Naive thymus-derived CD4-positive, alpha-beta T cell (primary cell): ENCODE results near the gene CLASP1. TPM values are rescaled to one million over a fixed set of nuclear protein-coding genes. Genes with fewer than 3 reads are reported as not detected.

ENCODE experiments used
- ATAC-seq: fragments of 150-1000 bp; cut with Tn5 transposase; 2 replicates; pipeline ENCODE4 v1.10.0; 2021; ENCODE audit warnings: mild to moderate bottlenecking, moderate library complexity
- CTCF ChIA-PET: fragments of 350-600 bp; sonication (Branson Sonifier 250); formaldehyde crosslinking; loops from one replicate; lab custom pipeline; 2021; ENCODE audit warnings: antibody characterized with exemption; lab: Charles Lee
- POLR2A ChIA-PET: fragments of 350-600 bp; sonication (Branson Sonifier 250); formaldehyde crosslinking; loops from one replicate; lab custom pipeline; 2021; ENCODE audit warnings: antibody characterized with exemption, inconsistent platforms; lab: Charles Lee
- DNase-seq, 9 donors: peaks; one replicate each; pipeline versions ENCODE4 v3.0.0 to v3.0.0-alpha.2; 2020 to 2022; ENCODE audit warnings: mixed read lengths in 1 of 9
- H3K27ac ChIP-seq: one replicate; pipeline ENCODE4 v1.7.0; 2013; ENCODE audit warnings: mild to moderate bottlenecking, low read depth, low read length, moderate library complexity
- H3K27me3 ChIP-seq, 2 donors: one replicate each; pipeline ENCODE4 v1.7.0; 2013; ENCODE audit warnings: low read length in 2 of 2, mild to moderate bottlenecking in 2 of 2, moderate library complexity in 2 of 2; ENCODE audit not compliant: control insufficient read depth in 2 of 2, insufficient read depth in 2 of 2
- H3K36me3 ChIP-seq, 3 experiments: 1 replicate in 2 of 3; 2 replicates in 1 of 3; pipeline ENCODE4 v1.7.0; 2013; ENCODE audit warnings: low read length in 3 of 3, mild to moderate bottlenecking in 3 of 3, moderate library complexity in 1 of 3; ENCODE audit not compliant: insufficient read depth in 3 of 3, control insufficient read depth in 2 of 3
- H3K4me1 ChIP-seq, 2 donors: one replicate each; pipeline ENCODE4 v1.7.0; 2013; ENCODE audit warnings: low read length in 2 of 2, mild to moderate bottlenecking in 2 of 2, moderate library complexity in 1 of 2; ENCODE audit not compliant: control insufficient read depth in 2 of 2, insufficient read depth in 2 of 2
- H3K4me3 ChIP-seq: 2 replicates; pipeline ENCODE4 v1.7.0; 2013; ENCODE audit warnings: mild to moderate bottlenecking, low read length
- H3K9me3 ChIP-seq, 3 experiments: 1 replicate in 2 of 3; 2 replicates in 1 of 3; pipeline ENCODE4 v1.7.0; 2013; ENCODE audit warnings: low read length in 3 of 3; ENCODE audit not compliant: control insufficient read depth in 2 of 3
- H3K27ac Mint-ChIP-seq, 9 donors: one replicate each; pipeline ENCODE4 v1.8.0; 2020 to 2022; ENCODE audit warnings: mixed read lengths in 9 of 9, mild to moderate bottlenecking in 8 of 9, moderate library complexity in 5 of 9, inconsistent platforms in 2 of 9
- H3K27me3 Mint-ChIP-seq, 5 donors: one replicate each; pipeline ENCODE4 v1.8.0; 2021 to 2022; ENCODE audit warnings: mixed read lengths in 5 of 5, mild to moderate bottlenecking in 1 of 5
- H3K36me3 Mint-ChIP-seq, 5 donors: one replicate each; pipeline ENCODE4 v1.8.0; 2020 to 2022; ENCODE audit warnings: mixed read lengths in 5 of 5, mild to moderate bottlenecking in 3 of 5, inconsistent platforms in 1 of 5
- H3K4me1 Mint-ChIP-seq, 7 donors: one replicate each; pipeline ENCODE4 v1.8.0; 2020 to 2022; ENCODE audit warnings: mixed read lengths in 7 of 7, mild to moderate bottlenecking in 3 of 7, inconsistent platforms in 1 of 7
- H3K4me3 Mint-ChIP-seq, 10 donors: one replicate each; pipeline ENCODE4 v1.8.0; 2020 to 2022; ENCODE audit warnings: mild to moderate bottlenecking in 10 of 10, mixed read lengths in 10 of 10, moderate library complexity in 6 of 10, inconsistent platforms in 2 of 10
- H3K9me3 Mint-ChIP-seq, 11 donors: one replicate each; pipeline ENCODE4 v1.8.0; 2020 to 2022; ENCODE audit warnings: mixed read lengths in 11 of 11, mild to moderate bottlenecking in 4 of 11, inconsistent platforms in 1 of 11, moderate library complexity in 1 of 11
- intact Hi-C, 2 donors: fragments of 100-400 bp; cut with micrococcal nuclease; formaldehyde crosslinking; loops; one replicate each; pipeline ENCODE4 v1.15.1; 2023
- polyA plus RNA-seq, 2 donors: library from polyadenylated mRNA; unstranded; fragments of 300-500 nt; fragmentation: Illumina TruSeq; gene quantifications; one replicate each; pipeline ENCODE4 v1.2.3, GENCODE V29; 2021
- total RNA-seq, 6 experiments: library from RNA in 5 of 6; stranded (reverse) in 5 of 6; gene quantifications; 1 replicate in 5 of 6; 2 replicates in 1 of 6; pipeline ENCODE4 v1.2.3 and lab custom pipeline; 2021 to 2026

CLASP1 gene
- total and polyA plus RNA-seq, 7 experiments from 2014 or later, result 13.8 to 76.3 (median 61.6) TPM

DNA sequence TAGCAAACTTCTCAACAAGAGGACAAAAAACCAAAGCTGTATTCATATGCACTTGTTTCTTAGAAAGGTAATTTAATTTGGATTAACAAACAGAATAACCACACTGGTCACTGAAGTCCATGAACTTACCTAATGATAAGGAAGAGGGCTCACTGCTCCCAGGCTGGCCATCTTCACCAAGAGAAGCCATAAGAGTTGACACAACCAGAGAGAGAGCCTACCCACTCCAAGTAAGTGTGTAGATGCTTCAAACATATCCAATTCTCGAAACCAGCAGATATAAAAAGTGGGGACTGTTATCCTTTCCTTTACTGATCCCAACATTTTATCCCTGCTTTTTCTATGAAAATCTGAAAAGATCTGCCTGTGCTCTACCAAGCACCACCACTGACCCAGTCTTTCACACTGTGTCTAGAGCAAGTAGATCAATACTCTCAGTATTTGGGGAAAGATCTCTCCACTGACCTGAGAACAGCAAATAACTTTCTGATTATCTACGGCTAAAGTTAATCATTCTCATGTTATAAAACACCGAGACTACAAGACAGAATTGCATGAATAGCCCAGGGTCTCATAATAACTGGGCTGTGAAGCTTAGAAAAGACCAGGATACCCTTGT, 230.1 kb downstream of the CLASP1 start:
- Histone ChIP-seq H3K36me3 (peaks cover 0 to 36% (median 3%) of the 10 kb centered on the region in 3 experiments), H3K27me3 (no peaks in the 10 kb centered on the region), H3K9me3 (no peaks in the 10 kb centered on the region), H3K4me3 (no peak overlapping the region), H3K27ac (no peak overlapping the region), H3K4me1 (no peaks in the 10 kb centered on the region)
- H3K4me3 Mint-ChIP-seq, result no peak overlapping the region
- DNase-seq (no peak), ATAC-seq (no peak)
- intact Hi-C loops, result no loop called here
- ChIA-PET POLR2A (no interaction called here), CTCF (no interaction called here)
- H3K36me3 Mint-ChIP-seq, result peaks cover 0 to 38% (median 6%) of the 10 kb centered on the region in 5 donors
- peak overlapping the region in 1 of 9 donors; percentile 38 for H3K27ac Mint-ChIP-seq
- no peaks in the 10 kb centered on the region for H3K9me3 Mint-ChIP-seq
- no peaks in the 10 kb centered on the region for H3K27me3 Mint-ChIP-seq
- no peaks in the 10 kb centered on the region for H3K4me1 Mint-ChIP-seq

DNA sequence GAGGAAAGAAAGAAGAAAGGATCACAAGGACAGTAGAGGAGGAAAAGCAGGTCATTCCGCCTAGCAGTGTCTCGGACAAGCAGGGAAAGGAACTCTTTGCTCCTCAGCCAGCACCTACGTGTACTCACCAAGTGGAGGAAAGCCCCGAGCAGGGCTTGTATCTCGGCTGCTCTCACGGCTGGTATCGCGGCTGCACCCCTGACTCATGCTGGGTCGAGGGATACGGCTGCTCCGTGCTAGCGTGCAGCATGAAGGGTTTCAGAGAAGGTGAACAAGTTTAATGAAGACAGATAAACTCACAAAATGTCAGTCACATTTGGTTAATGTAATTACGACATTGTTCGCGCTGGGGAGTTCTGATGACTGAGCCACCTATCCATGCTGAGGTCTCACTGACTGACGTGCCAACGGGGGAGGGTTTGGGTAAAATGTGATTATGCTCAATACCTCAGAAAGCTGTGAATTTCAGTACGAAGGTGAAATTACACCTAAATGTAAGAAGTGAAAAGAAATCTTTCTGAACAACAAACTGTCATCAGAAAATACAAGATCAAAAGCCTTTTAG, 230.7 kb downstream of the CLASP1 start:
- peaks cover 0 to 36% (median 5%) of the 10 kb centered on the region in 5 donors for H3K36me3 Mint-ChIP-seq
- H3K36me3 ChIP-seq, result peaks cover 0 to 30% (median 0%) of the 10 kb centered on the region in 3 experiments
- H3K27me3 ChIP-seq, result no peaks in the 10 kb centered on the region
- H3K27me3 Mint-ChIP-seq, result no peaks in the 10 kb centered on the region
- intact Hi-C loops, result no loop called here
- no peak overlapping the region for H3K4me3 ChIP-seq
- ChIA-PET CTCF (no interaction called here), POLR2A (no interaction called here)
- no peaks in the 10 kb centered on the region for H3K9me3 Mint-ChIP-seq
- H3K9me3 ChIP-seq, result no peaks in the 10 kb centered on the region
- peak overlapping the region in 1 of 9 donors; percentile 38 for H3K27ac Mint-ChIP-seq
- no peaks in the 10 kb centered on the region for H3K4me1 Mint-ChIP-seq
- DNase-seq, result no peak
- no peak for ATAC-seq
- H3K27ac ChIP-seq, result no peak overlapping the region
- no peak overlapping the region for H3K4me3 Mint-ChIP-seq
- H3K4me1 ChIP-seq, result no peaks in the 10 kb centered on the region

DNA sequence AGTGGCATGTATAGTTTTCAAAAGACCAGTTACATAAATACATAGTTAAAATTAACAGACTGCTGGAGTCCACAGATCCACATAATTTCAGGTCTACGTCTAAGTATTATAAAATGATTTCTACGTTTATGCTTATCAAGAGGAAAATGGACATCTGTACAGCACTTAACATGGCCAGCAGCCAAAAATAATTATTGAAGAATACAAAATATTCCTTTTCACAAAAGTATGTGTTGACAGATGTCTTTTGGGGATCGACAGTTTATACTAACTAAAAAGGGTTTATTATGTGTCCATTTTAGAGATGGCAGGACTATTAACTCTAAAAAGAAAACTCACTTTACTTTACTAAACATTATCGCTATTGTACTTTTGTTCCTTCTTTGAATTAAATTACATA, 231.4 kb downstream of the CLASP1 start:
- H3K27ac ChIP-seq, result no peak overlapping the region
- ChIA-PET POLR2A (no interaction called here), CTCF (no interaction called here)
- Mint-ChIP-seq H3K4me1 (no peaks in the 10 kb centered on the region), H3K9me3 (no peaks in the 10 kb centered on the region), H3K27me3 (no peaks in the 10 kb centered on the region), H3K4me3 (no peak overlapping the region), H3K36me3 (peaks cover 0 to 36% (median 5%) of the 10 kb centered on the region in 5 donors), H3K27ac (peak overlapping the region in 1 of 9 donors; percentile 38)
- H3K4me3 ChIP-seq, result no peak overlapping the region
- DNase-seq, result no peak
- H3K9me3 ChIP-seq, result no peaks in the 10 kb centered on the region
- no peaks in the 10 kb centered on the region for H3K4me1 ChIP-seq
- intact Hi-C loops, result no loop called here
- no peaks in the 10 kb centered on the region for H3K27me3 ChIP-seq
- ATAC-seq, result no peak
- peaks cover 0 to 28% (median 0%) of the 10 kb centered on the region in 3 experiments for H3K36me3 ChIP-seq

DNA sequence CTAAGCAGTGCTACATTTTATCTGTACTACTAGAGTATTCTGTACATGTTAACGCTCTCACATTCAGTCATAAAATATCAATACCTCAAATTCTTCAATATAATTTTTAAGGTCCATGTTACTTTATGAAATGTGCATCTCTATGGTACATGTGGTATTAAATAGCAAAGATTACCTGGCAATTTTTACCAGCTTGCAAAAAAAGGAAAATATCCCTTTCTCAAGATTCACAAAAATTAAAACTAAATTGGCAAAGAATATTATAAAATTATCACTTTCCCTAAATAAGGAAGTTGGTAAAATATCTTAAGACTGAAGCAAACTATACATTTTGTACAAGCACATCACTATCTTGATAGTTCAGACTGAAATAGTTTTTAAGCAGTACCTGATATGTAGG, 233.5 kb downstream of the CLASP1 start:
- Mint-ChIP-seq H3K27me3 (no peaks in the 10 kb centered on the region), H3K27ac (peak overlapping the region in 1 of 9 donors; percentile 2), H3K9me3 (no peaks in the 10 kb centered on the region), H3K4me3 (no peak overlapping the region), H3K4me1 (peaks cover 0 to 3% (median 0%) of the 10 kb centered on the region in 7 donors), H3K36me3 (peaks cover 2 to 36% (median 6%) of the 10 kb centered on the region in 5 donors)
- no peak for DNase-seq
- ChIA-PET CTCF (interaction anchor here (0.6 kb wide), 1 partner anchor 15 kb away, joined by 3 read pairs; no protein-coding TSS in a partner anchor), POLR2A (no interaction called here)
- intact Hi-C loops, result no loop called here
- no peak overlapping the region for H3K27ac ChIP-seq
- H3K4me1 ChIP-seq, result no peaks in the 10 kb centered on the region
- no peaks in the 10 kb centered on the region for H3K9me3 ChIP-seq
- peaks cover 0 to 29% (median 3%) of the 10 kb centered on the region in 3 experiments for H3K36me3 ChIP-seq
- H3K27me3 ChIP-seq, result no peaks in the 10 kb centered on the region
- no peak overlapping the region for H3K4me3 ChIP-seq
- no peak for ATAC-seq

DNA sequence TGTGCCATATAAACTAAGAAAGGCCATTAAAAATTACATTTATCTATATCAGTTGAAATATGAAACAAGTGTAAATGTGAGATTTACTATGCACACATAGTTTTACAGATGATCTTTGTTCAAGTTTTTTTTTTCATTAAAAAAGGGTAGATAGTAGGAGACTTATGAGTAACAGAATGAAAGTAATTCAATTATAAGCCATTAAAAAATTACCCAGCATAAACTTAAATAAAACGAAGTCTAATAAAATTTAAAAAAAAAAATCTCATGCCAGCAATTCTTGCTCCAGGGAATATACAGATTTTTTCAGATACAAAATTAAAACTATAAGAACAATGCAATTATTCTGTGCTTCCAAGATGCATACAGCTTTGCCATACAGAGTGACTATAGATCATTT, 236.9 kb downstream of the CLASP1 start:
- DNase-seq (no peak), ATAC-seq (no peak)
- ChIA-PET POLR2A (interaction anchor here (0.7 kb wide), 1 partner anchor 70 kb away, joined by 4 read pairs; no protein-coding TSS in a partner anchor), CTCF (interaction anchor here (0.7 kb wide), 1 partner anchor 359 kb away, joined by 3 read pairs; no protein-coding TSS in a partner anchor)
- no peak overlapping the region for H3K27ac ChIP-seq
- H3K36me3 Mint-ChIP-seq, result peaks cover 6 to 39% (median 13%) of the 10 kb centered on the region in 5 donors
- H3K4me3 ChIP-seq, result no peak overlapping the region
- intact Hi-C loops, result no loop called here
- H3K4me1 Mint-ChIP-seq, result peaks cover 0 to 4% (median 0%) of the 10 kb centered on the region in 7 donors
- no peaks in the 10 kb centered on the region for H3K27me3 Mint-ChIP-seq
- H3K4me1 ChIP-seq, result no peaks in the 10 kb centered on the region
- H3K27ac Mint-ChIP-seq, result peak overlapping the region in 2 of 9 donors; percentile 28 to 34
- no peaks in the 10 kb centered on the region for H3K27me3 ChIP-seq
- H3K9me3 ChIP-seq, result no peaks in the 10 kb centered on the region
- H3K9me3 Mint-ChIP-seq, result no peaks in the 10 kb centered on the region
- peaks cover 5 to 28% (median 13%) of the 10 kb centered on the region in 3 experiments for H3K36me3 ChIP-seq
- no peak overlapping the region for H3K4me3 Mint-ChIP-seq

DNA sequence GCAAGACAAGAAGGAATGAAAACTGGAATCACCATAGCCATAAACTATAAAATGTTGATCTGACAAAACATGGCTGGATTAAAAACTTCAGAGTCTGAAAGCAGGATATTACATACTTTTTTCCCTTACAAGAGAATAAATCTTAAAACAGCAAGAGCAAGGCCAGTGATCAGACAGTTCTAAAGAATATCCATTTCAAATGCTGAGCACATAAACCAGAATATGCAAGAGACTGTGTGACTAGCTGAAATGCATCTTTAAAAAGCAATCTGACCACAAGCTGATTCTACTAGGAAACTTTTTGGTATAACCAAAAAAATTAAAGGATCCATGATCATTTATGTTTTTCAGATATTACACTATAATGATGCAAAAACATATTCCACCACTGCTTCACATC, 239.3 kb downstream of the CLASP1 start:
- Mint-ChIP-seq H3K9me3 (no peaks in the 10 kb centered on the region), H3K27me3 (no peaks in the 10 kb centered on the region), H3K36me3 (peaks cover 8 to 46% (median 18%) of the 10 kb centered on the region in 5 donors), H3K4me3 (no peak overlapping the region), H3K4me1 (peaks cover 0 to 4% (median 0%) of the 10 kb centered on the region in 7 donors), H3K27ac (peak overlapping the region in 4 of 9 donors; percentile 15 to 45 (median 26))
- Histone ChIP-seq H3K9me3 (no peaks in the 10 kb centered on the region), H3K27me3 (no peaks in the 10 kb centered on the region), H3K27ac (no peak overlapping the region), H3K4me1 (no peaks in the 10 kb centered on the region), H3K36me3 (peaks cover 5 to 41% (median 14%) of the 10 kb centered on the region in 3 experiments), H3K4me3 (no peak overlapping the region)
- POLR2A ChIA-PET, result no interaction called here
- CTCF ChIA-PET, result no interaction called here
- no peak for DNase-seq
- intact Hi-C loops, result no loop called here
- ATAC-seq, result no peak
